Body of pancreas (tissue), 4 donors: ENCODE results near the gene ZC3H18.

Experiments used
- POLR2A ChIP-seq, 3 donors: fragments of 450-650 bp; IDR thresholded peaks; one replicate each; pipeline ENCODE4 v1.6.1; 2016; ENCODE audit warnings: antibody characterized with exemption in 3 of 3, mild to moderate bottlenecking in 2 of 3
- TF ChIP-seq, protein P1 (sequence below), 7 experiments: fragments of 450-650 bp in 4 of 7; fragments of 200-600 bp in 3 of 7; sonication (generic) in 3 of 7; IDR thresholded peaks; one replicate each; pipeline ENCODE4 v1.5.1; 2016 to 2019; ENCODE audit warnings: antibody characterized with exemption in 7 of 7

GRCh38 chr16:88618956-88619667, 48.9 kb downstream of the ZC3H18 start:
- TF ChIP-seq, protein P1, sequence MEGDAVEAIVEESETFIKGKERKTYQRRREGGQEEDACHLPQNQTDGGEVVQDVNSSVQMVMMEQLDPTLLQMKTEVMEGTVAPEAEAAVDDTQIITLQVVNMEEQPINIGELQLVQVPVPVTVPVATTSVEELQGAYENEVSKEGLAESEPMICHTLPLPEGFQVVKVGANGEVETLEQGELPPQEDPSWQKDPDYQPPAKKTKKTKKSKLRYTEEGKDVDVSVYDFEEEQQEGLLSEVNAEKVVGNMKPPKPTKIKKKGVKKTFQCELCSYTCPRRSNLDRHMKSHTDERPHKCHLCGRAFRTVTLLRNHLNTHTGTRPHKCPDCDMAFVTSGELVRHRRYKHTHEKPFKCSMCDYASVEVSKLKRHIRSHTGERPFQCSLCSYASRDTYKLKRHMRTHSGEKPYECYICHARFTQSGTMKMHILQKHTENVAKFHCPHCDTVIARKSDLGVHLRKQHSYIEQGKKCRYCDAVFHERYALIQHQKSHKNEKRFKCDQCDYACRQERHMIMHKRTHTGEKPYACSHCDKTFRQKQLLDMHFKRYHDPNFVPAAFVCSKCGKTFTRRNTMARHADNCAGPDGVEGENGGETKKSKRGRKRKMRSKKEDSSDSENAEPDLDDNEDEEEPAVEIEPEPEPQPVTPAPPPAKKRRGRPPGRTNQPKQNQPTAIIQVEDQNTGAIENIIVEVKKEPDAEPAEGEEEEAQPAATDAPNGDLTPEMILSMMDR (IDR thresholded peaks at IDR 0.05), result no peak
- no peak for TF ChIP-seq POLR2A (IDR thresholded peaks at IDR 0.05)
